PC-9 (cell line): ENCODE data around the gene OSGIN1.

ENCODE experiments used
- EZH2 ChIP-seq: fragments of 200-600 bp; sonication (generic); IDR thresholded peaks from 2 replicates; pipeline ENCODE4 v1.8.0; 2017; ENCODE audit warnings: antibody characterized with exemption, low read depth
- TF ChIP-seq, protein P1 (sequence below): fragments of 200-600 bp; sonication (generic); conservative IDR thresholded peaks from 2 replicates; pipeline ENCODE4 v1.6.1; 2017; ENCODE audit warnings: mixed run types, antibody characterized with exemption, mild to moderate bottlenecking, moderate library complexity

DNA sequence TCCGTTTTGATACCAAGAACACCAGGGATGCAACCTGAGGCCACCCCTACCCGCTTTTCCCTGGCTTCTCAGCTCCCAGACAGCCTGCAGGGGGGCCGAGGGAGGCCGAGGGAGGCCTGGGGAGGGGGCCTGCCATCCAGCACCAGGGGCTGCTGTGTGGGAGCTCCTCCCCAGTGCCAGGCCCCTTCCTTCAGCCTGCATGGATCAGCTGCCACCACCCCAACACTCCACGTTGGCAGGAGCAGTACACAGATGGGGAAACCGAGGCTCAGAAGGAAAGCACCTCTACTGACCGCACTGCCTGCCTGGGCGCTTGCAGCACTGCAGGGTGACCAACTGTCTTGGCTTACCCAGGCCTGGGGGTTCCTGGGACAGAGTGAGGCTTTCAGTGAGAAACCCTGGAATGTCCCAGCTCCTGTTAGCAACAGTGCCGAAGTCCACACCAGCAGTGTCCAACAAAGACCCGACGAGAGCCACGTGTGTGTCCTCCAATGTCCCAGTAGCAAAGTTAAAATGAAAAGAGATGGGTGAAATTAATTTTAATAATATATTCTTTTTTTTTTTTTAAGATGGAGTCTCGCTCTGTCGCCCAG lies 5.3 kb upstream of the OSGIN1 start:
- TF ChIP-seq, protein P1, sequence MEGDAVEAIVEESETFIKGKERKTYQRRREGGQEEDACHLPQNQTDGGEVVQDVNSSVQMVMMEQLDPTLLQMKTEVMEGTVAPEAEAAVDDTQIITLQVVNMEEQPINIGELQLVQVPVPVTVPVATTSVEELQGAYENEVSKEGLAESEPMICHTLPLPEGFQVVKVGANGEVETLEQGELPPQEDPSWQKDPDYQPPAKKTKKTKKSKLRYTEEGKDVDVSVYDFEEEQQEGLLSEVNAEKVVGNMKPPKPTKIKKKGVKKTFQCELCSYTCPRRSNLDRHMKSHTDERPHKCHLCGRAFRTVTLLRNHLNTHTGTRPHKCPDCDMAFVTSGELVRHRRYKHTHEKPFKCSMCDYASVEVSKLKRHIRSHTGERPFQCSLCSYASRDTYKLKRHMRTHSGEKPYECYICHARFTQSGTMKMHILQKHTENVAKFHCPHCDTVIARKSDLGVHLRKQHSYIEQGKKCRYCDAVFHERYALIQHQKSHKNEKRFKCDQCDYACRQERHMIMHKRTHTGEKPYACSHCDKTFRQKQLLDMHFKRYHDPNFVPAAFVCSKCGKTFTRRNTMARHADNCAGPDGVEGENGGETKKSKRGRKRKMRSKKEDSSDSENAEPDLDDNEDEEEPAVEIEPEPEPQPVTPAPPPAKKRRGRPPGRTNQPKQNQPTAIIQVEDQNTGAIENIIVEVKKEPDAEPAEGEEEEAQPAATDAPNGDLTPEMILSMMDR: no peak
- no peak for TF ChIP-seq EZH2
